ENCODE results near the gene MMS22L. TPM values are rescaled to one million over a fixed set of nuclear protein-coding genes. Genes with fewer than 3 reads are reported as not detected.

The MMS22L gene
- total RNA-seq, 5 donors from 2014 or later (not counting 1 experiment from before 2014, with no cell fraction given): 10.2 to 14.0 (median 12.2) TPM

DNA sequence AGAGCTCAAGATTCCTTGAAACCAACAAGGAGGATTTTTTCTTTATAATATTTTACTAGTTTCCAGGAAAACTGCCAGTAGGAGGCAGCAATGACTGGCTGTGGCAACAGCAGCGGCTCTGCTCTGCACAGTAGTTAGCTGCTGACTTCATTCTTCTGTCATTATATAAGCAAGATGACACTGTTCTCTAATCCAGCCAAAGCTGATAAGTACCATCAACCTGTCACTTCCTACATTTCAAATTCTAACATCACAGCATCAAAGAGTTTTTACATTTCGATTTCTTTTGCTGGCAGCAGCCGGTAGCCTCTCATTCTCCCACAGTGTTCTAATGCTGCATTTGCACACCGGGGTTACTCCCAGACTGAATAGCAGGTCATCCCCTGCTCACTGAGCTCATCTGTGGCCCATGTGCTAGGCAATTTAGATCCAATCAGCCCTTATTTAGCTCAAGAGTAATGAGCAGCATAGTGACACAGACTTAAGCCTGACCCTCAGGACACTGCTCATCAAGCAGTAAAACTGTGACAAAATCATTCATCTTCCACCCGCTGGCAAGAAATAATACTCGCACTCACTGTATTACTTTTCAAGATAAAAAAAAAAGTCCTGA lies 67.8 kb downstream of the MMS22L start:
- Mint-ChIP-seq H3K27ac (no peak overlapping the region), H3K27me3 (no peaks in the 10 kb centered on the region), H3K4me3 (no peak overlapping the region), H3K4me1 (peaks cover 0 to 1% (median 0%) of the 10 kb centered on the region in 3 donors), H3K9me3 (no peaks in the 10 kb centered on the region), H3K36me3 (peaks cover 21% of the 10 kb centered on the region)
- Histone ChIP-seq H3K27ac (ENCODE audit: low read length) (no peak overlapping the region), H3K27me3 (replicated peaks in 1 of 2; ENCODE audit: control insufficient read depth in 2 of 2, extremely low read depth in 1 of 2, insufficient read depth in 2 of 2, low read length in 1 of 2) (no peaks in the 10 kb centered on the region), H3K4me3 (ENCODE audit: control insufficient read depth in 1 of 2, extremely low read depth in 1 of 2, low read length in 1 of 2) (no peak overlapping the region), H3K36me3 (ENCODE audit: control insufficient read depth in 2 of 2, extremely low read depth in 1 of 2, insufficient read depth in 1 of 2, low read length in 1 of 2) (no peaks in the 10 kb centered on the region), H3K9me3 (no peaks in the 10 kb centered on the region), H3K4me1 (ENCODE audit: control insufficient read depth in 1 of 2, extremely low read depth in 1 of 2, insufficient read depth in 2 of 2, low read length in 2 of 2) (no peaks in the 10 kb centered on the region)
- POLR2A ChIA-PET: no interaction called here
- ATAC-seq (replicated peaks in 1 of 4) (no peak), DNase-seq (peak in 1 of 35 experiments; percentile 23)
- 79% methylated on average over 4 of the region's 6 CpGs for WGBS (ENCODE audit: insufficient coverage)
- CTCF ChIA-PET: interaction anchor here (0.6 to 1.0 kb wide), 4 partner anchors 9 to 179 kb away, joined by 3 to 4 read pairs (median 4); no protein-coding TSS in a partner anchor

- POLR2A ChIA-PET: interaction anchor here in 1 of 2 donors (0.6 kb wide), 1 partner anchor 53 kb away, joined by 3 read pairs; no protein-coding TSS in a partner anchor
- no peak for ATAC-seq (replicated peaks in 1 of 4)
- DNase-seq: no peak
- Histone ChIP-seq H3K4me1 (ENCODE audit: control insufficient read depth in 1 of 2, extremely low read depth in 1 of 2, insufficient read depth in 2 of 2, low read length in 2 of 2) (no peaks in the 10 kb centered on the region), H3K27me3 (replicated peaks in 1 of 2; ENCODE audit: control insufficient read depth in 2 of 2, extremely low read depth in 1 of 2, insufficient read depth in 2 of 2, low read length in 1 of 2) (no peaks in the 10 kb centered on the region), H3K4me3 (ENCODE audit: control insufficient read depth in 1 of 2, extremely low read depth in 1 of 2, low read length in 1 of 2) (no peak overlapping the region), H3K9me3 (no peaks in the 10 kb centered on the region), H3K27ac (ENCODE audit: low read length) (no peak overlapping the region), H3K36me3 (ENCODE audit: control insufficient read depth in 2 of 2, extremely low read depth in 1 of 2, insufficient read depth in 1 of 2, low read length in 1 of 2) (no peaks in the 10 kb centered on the region)
- CTCF ChIA-PET: interaction anchor here (0.6 to 1.0 kb wide), 2 partner anchors 34 to 180 kb away, joined by 3 to 4 read pairs; no protein-coding TSS in a partner anchor
- Mint-ChIP-seq H3K27me3 (no peaks in the 10 kb centered on the region), H3K4me1 (peaks cover 0 to 1% (median 0%) of the 10 kb centered on the region in 3 donors), H3K27ac (no peak overlapping the region), H3K36me3 (peaks cover 17% of the 10 kb centered on the region), H3K9me3 (no peaks in the 10 kb centered on the region), H3K4me3 (no peak overlapping the region)
- no CpG with 5 or more reads among the region's 2 CpGs for WGBS (ENCODE audit: insufficient coverage)
Measured at GRCh38 chr6:97214671-97215070, 68.3 kb downstream of the MMS22L start.

DNA sequence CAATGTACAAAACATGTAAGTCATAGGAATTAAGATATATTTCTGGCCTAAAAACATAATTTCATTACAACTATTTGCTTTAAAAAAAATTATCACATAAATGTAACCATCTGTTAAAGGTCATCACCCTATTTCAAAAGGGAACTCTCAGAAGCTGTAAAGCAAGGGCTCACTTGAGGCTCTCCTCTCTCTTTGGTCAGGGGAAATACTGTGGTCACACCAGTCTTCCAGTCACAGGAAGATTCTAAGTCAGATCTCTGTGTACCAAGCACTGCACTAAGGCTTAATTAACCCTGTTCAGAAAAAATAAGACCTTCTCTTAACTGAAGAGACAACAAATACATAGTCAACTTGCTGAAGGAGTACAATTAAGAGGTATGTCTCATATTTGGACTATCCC lies 75.6 kb downstream of the MMS22L start:
- Histone ChIP-seq H3K27ac (ENCODE audit: low read length) (no peak overlapping the region), H3K4me1 (ENCODE audit: control insufficient read depth in 1 of 2, extremely low read depth in 1 of 2, insufficient read depth in 2 of 2, low read length in 2 of 2) (no peaks in the 10 kb centered on the region), H3K9me3 (no peaks in the 10 kb centered on the region), H3K27me3 (replicated peaks in 1 of 2; ENCODE audit: control insufficient read depth in 2 of 2, extremely low read depth in 1 of 2, insufficient read depth in 2 of 2, low read length in 1 of 2) (no peaks in the 10 kb centered on the region), H3K36me3 (ENCODE audit: control insufficient read depth in 2 of 2, extremely low read depth in 1 of 2, insufficient read depth in 1 of 2, low read length in 1 of 2) (no peaks in the 10 kb centered on the region), H3K4me3 (ENCODE audit: control insufficient read depth in 1 of 2, extremely low read depth in 1 of 2, low read length in 1 of 2) (no peak overlapping the region)
- H3K27me3 Mint-ChIP-seq: no peaks in the 10 kb centered on the region
- H3K4me1 Mint-ChIP-seq: peaks cover 0 to 6% (median 1%) of the 10 kb centered on the region in 3 donors
- DNase-seq: no peak
- H3K9me3 Mint-ChIP-seq: no peaks in the 10 kb centered on the region
- no peak overlapping the region for H3K4me3 Mint-ChIP-seq
- H3K27ac Mint-ChIP-seq: no peak overlapping the region
- ATAC-seq (replicated peaks in 1 of 4): no peak
- peaks cover 9% of the 10 kb centered on the region for H3K36me3 Mint-ChIP-seq
- ChIA-PET POLR2A (no interaction called here), CTCF (no interaction called here)

GRCh38 chr6:97205966-97206365 lies 77.0 kb downstream of the MMS22L start:
- no peak for ATAC-seq (replicated peaks in 1 of 4)

GRCh38 chr6:97203343-97203742 lies 79.7 kb downstream of the MMS22L start:
- Mint-ChIP-seq H3K36me3 (peaks cover 8% of the 10 kb centered on the region), H3K4me3 (no peak overlapping the region), H3K4me1 (peaks cover 0 to 1% (median 0%) of the 10 kb centered on the region in 3 donors), H3K27ac (no peak overlapping the region), H3K27me3 (no peaks in the 10 kb centered on the region), H3K9me3 (no peaks in the 10 kb centered on the region)
- ATAC-seq (replicated peaks in 1 of 4) (no peak), DNase-seq (no peak)
- H3K27me3 ChIP-seq (replicated peaks in 1 of 2; ENCODE audit: control insufficient read depth in 2 of 2, extremely low read depth in 1 of 2, insufficient read depth in 2 of 2, low read length in 1 of 2): no peaks in the 10 kb centered on the region
- no peaks in the 10 kb centered on the region for H3K36me3 ChIP-seq (ENCODE audit: control insufficient read depth in 2 of 2, extremely low read depth in 1 of 2, insufficient read depth in 1 of 2, low read length in 1 of 2)
- CTCF ChIA-PET: interaction anchor here (0.5 to 1.4 kb wide), 3 partner anchors 14 to 267 kb away, joined by 3 read pairs; no protein-coding TSS in a partner anchor
- H3K27ac ChIP-seq (ENCODE audit: low read length): no peak overlapping the region
- POLR2A ChIA-PET: no interaction called here
- H3K4me3 ChIP-seq (ENCODE audit: control insufficient read depth in 1 of 2, extremely low read depth in 1 of 2, low read length in 1 of 2): no peak overlapping the region
- 53% methylated on average over 2 of the region's 3 CpGs for WGBS (ENCODE audit: insufficient coverage)
- no peaks in the 10 kb centered on the region for H3K9me3 ChIP-seq
- no peaks in the 10 kb centered on the region for H3K4me1 ChIP-seq (ENCODE audit: control insufficient read depth in 1 of 2, extremely low read depth in 1 of 2, insufficient read depth in 2 of 2, low read length in 2 of 2)

More at GRCh38 chr6:97205966-97206365, 77.0 kb downstream of the MMS22L start:
- Mint-ChIP-seq H3K27ac (no peak overlapping the region), H3K4me1 (peaks cover 0 to 6% (median 1%) of the 10 kb centered on the region in 3 donors), H3K27me3 (no peaks in the 10 kb centered on the region), H3K9me3 (no peaks in the 10 kb centered on the region), H3K36me3 (peaks cover 7% of the 10 kb centered on the region), H3K4me3 (no peak overlapping the region)
- ChIA-PET CTCF (interaction anchor here in 1 of 2 donors (0.7 kb wide), 1 partner anchor 411 kb away, joined by 3 read pairs; no protein-coding TSS in a partner anchor), POLR2A (no interaction called here)
- H3K4me1 ChIP-seq (ENCODE audit: control insufficient read depth in 1 of 2, extremely low read depth in 1 of 2, insufficient read depth in 2 of 2, low read length in 2 of 2): no peaks in the 10 kb centered on the region
- no peak overlapping the region for H3K27ac ChIP-seq (ENCODE audit: low read length)
- no peaks in the 10 kb centered on the region for H3K36me3 ChIP-seq (ENCODE audit: control insufficient read depth in 2 of 2, extremely low read depth in 1 of 2, insufficient read depth in 1 of 2, low read length in 1 of 2)
- no peak for DNase-seq
- H3K27me3 ChIP-seq (replicated peaks in 1 of 2; ENCODE audit: control insufficient read depth in 2 of 2, extremely low read depth in 1 of 2, insufficient read depth in 2 of 2, low read length in 1 of 2): no peaks in the 10 kb centered on the region
- no peaks in the 10 kb centered on the region for H3K9me3 ChIP-seq
- H3K4me3 ChIP-seq (ENCODE audit: control insufficient read depth in 1 of 2, extremely low read depth in 1 of 2, low read length in 1 of 2): no peak overlapping the region

GRCh38 chr6:97198046-97198565 lies 84.9 kb downstream of the MMS22L start:
- H3K4me3 ChIP-seq (ENCODE audit: control insufficient read depth in 1 of 2, extremely low read depth in 1 of 2, low read length in 1 of 2): no peak overlapping the region
- CTCF ChIA-PET: interaction anchor here (0.6 to 2.1 kb wide), 3 partner anchors 8 to 12 kb away, joined by 3 to 9 read pairs (median 3); no protein-coding TSS in a partner anchor
- no peak overlapping the region for H3K27ac ChIP-seq (ENCODE audit: low read length)
- peaks cover 29% of the 10 kb centered on the region for H3K36me3 Mint-ChIP-seq
- H3K27ac Mint-ChIP-seq: no peak overlapping the region
- no peaks in the 10 kb centered on the region for H3K9me3 ChIP-seq
- no peak for ATAC-seq (replicated peaks in 1 of 4)
- no peaks in the 10 kb centered on the region for H3K4me1 ChIP-seq (ENCODE audit: control insufficient read depth in 1 of 2, extremely low read depth in 1 of 2, insufficient read depth in 2 of 2, low read length in 2 of 2)
- no peak for DNase-seq
- no peak overlapping the region for H3K4me3 Mint-ChIP-seq
- 100% methylated on average over 2 of the region's 3 CpGs for WGBS (ENCODE audit: insufficient coverage)
- POLR2A ChIA-PET: interaction anchor here in 1 of 2 donors (0.6 kb wide), 1 partner anchor 14 kb away, joined by 3 read pairs; no protein-coding TSS in a partner anchor
- H3K4me1 Mint-ChIP-seq: no peaks in the 10 kb centered on the region
- H3K27me3 Mint-ChIP-seq: no peaks in the 10 kb centered on the region
- H3K27me3 ChIP-seq (replicated peaks in 1 of 2; ENCODE audit: control insufficient read depth in 2 of 2, extremely low read depth in 1 of 2, insufficient read depth in 2 of 2, low read length in 1 of 2): no peaks in the 10 kb centered on the region
- H3K36me3 ChIP-seq (ENCODE audit: control insufficient read depth in 2 of 2, extremely low read depth in 1 of 2, insufficient read depth in 1 of 2, low read length in 1 of 2): no peaks in the 10 kb centered on the region
- no peaks in the 10 kb centered on the region for H3K9me3 Mint-ChIP-seq
